Caki2 (cell line): ENCODE results near the gene FAM168A. TPM values are rescaled to one million over a fixed set of nuclear protein-coding genes. Genes with fewer than 3 reads are reported as not detected.
"Not testable (repeated sequence)": the region's sequence is repeated elsewhere in the genome, so short reads cannot be mapped to it uniquely, and the experiment has no call there.

ENCODE experiments used
- DNase-seq: peaks from one replicate; pipeline ENCODE4 v3.0.0-alpha.2; 2015; ENCODE audit warnings: low read depth
- in situ Hi-C: cut with HindIII; loops from 2 replicates; pipeline ENCODE4 v1.10.0; 2016; ENCODE audit warnings: low sequenced_read_pairs, low pct_unique_long_range_greater_than_20kb, mixed read lengths
- total RNA-seq: library from RNA; depleted of rRNA; stranded (reverse); fragments of >200 nt; shearing (Covaris generic); gene quantifications from 2 replicates; pipeline ENCODE4 v1.2.3, GENCODE V29; 2014; ENCODE audit warnings: low replicate concordance

The FAM168A gene
- total RNA-seq, 1 experiment from 2014 or later = 9.2 TPM

GRCh38 chr11:73506038-73506437, 91.9 kb downstream of the FAM168A start:
- no peak for DNase-seq
- in situ Hi-C loops = no loop called here

GRCh38 chr11:73498343-73498742, 99.6 kb downstream of the FAM168A start:
- DNase-seq = no peak
- in situ Hi-C loops = no loop called here

GRCh38 chr11:73496134-73496533, 101.8 kb downstream of the FAM168A start:
- in situ Hi-C loops = no loop called here
- DNase-seq = no peak

- in situ Hi-C loops = no loop called here
- no peak for DNase-seq
Measured at GRCh38 chr11:73495731-73496130, 102.2 kb downstream of the FAM168A start.

GRCh38 chr11:73493956-73494598, 103.8 kb downstream of the FAM168A start:
- in situ Hi-C loops = no loop called here
- DNase-seq = peak; percentile 19

- in situ Hi-C loops = no loop called here
- DNase-seq = no peak
Measured at GRCh38 chr11:73481626-73482025, 116.3 kb downstream of the FAM168A start.

GRCh38 chr11:73480677-73481076, 117.2 kb downstream of the FAM168A start:
- in situ Hi-C loops = no loop called here
- no peak for DNase-seq

- in situ Hi-C loops = no loop called here
Measured at GRCh38 chr11:73478737-73479347, 119.1 kb downstream of the FAM168A start.

GRCh38 chr11:73477518-73477917, 120.4 kb downstream of the FAM168A start:
- in situ Hi-C loops = no loop called here
- DNase-seq = no peak

More at GRCh38 chr11:73478737-73479347, 119.1 kb downstream of the FAM168A start:
- peak; percentile 19 for DNase-seq

GRCh38 chr11:73475549-73476095, 122.3 kb downstream of the FAM168A start:
- no peak for DNase-seq
- in situ Hi-C loops = no loop called here

- in situ Hi-C loops = no loop called here
- DNase-seq = no peak
Measured at GRCh38 chr11:73473252-73473651, 124.7 kb downstream of the FAM168A start.

- in situ Hi-C loops = not testable (repeated sequence)
Measured at GRCh38 chr11:73470036-73470612, 127.8 kb downstream of the FAM168A start.

GRCh38 chr11:73469401-73469800, 128.5 kb downstream of the FAM168A start:
- in situ Hi-C loops = no loop called here
- no peak for DNase-seq

More at GRCh38 chr11:73470036-73470612, 127.8 kb downstream of the FAM168A start:
- not testable (repeated sequence) for DNase-seq

- no peak for DNase-seq
- in situ Hi-C loops = no loop called here
Measured at GRCh38 chr11:73468590-73469161, 129.2 kb downstream of the FAM168A start.

- DNase-seq = no peak
- in situ Hi-C loops = no loop called here
Measured at GRCh38 chr11:73467505-73467904, 130.4 kb downstream of the FAM168A start.

GRCh38 chr11:73466643-73467042, 131.3 kb downstream of the FAM168A start:
- no peak for DNase-seq
- in situ Hi-C loops = no loop called here

GRCh38 chr11:73465871-73466270, 132.0 kb downstream of the FAM168A start:
- in situ Hi-C loops = no loop called here

GRCh38 chr11:73465023-73465675, 132.8 kb downstream of the FAM168A start:
- in situ Hi-C loops = no loop called here
- no peak for DNase-seq

More at GRCh38 chr11:73465871-73466270, 132.0 kb downstream of the FAM168A start:
- no peak for DNase-seq
